Measurements from ENCODE around the gene PNMT.

DNA sequence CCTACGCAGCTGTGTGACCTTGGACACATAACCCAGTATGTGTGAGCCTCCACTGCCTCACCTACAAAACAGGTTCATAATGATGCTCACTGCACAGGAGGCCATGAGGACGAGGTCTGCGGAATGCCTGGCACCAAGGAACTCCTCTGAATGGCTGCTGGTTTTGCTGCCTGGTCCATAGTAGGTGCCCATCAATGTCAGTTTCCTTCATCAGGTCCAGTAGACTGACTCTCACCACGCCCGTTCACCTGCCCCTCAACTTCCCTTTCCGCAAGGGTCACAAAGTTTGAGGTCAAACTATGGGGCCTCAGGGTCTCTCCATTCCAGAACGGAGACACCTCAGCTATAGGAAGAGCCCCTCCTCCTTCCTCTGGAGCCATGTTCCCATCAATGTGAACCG lies 8.8 kb downstream of the PNMT start:
- TF ChIP-seq POLR2A (IDR thresholded peaks at IDR 0.05) (no peak), POLR2AphosphoS5 (IDR thresholded peaks at IDR 0.05) (no peak)
- TF ChIP-seq, protein P1, sequence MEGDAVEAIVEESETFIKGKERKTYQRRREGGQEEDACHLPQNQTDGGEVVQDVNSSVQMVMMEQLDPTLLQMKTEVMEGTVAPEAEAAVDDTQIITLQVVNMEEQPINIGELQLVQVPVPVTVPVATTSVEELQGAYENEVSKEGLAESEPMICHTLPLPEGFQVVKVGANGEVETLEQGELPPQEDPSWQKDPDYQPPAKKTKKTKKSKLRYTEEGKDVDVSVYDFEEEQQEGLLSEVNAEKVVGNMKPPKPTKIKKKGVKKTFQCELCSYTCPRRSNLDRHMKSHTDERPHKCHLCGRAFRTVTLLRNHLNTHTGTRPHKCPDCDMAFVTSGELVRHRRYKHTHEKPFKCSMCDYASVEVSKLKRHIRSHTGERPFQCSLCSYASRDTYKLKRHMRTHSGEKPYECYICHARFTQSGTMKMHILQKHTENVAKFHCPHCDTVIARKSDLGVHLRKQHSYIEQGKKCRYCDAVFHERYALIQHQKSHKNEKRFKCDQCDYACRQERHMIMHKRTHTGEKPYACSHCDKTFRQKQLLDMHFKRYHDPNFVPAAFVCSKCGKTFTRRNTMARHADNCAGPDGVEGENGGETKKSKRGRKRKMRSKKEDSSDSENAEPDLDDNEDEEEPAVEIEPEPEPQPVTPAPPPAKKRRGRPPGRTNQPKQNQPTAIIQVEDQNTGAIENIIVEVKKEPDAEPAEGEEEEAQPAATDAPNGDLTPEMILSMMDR (IDR thresholded peaks at IDR 0.05 in 8 of 11, conservative IDR thresholded peaks at IDR 0.05 in 3 of 11) = no peak

Data from spleen (tissue), 7 donors.